PFSK-1 (cell line): ENCODE results near the gene ZSCAN18.

Source experiments
- FOXP2 ChIP-seq: optimal IDR thresholded peaks from 2 replicates; pipeline ENCODE3; 2011; ENCODE audit warnings: borderline replicate concordance, control low read depth, inconsistent platforms; ENCODE audit not compliant: insufficient read depth; ENCODE audit errors: extremely low read length, extremely low read depth
- POLR2AphosphoS5 ChIP-seq: IDR thresholded peaks from 2 replicates; pipeline ENCODE4 v1.6.1; 2012; ENCODE audit warnings: low read depth, mild to moderate bottlenecking, control low read depth, low read length, moderate library complexity
- SIN3A ChIP-seq: IDR thresholded peaks from 2 replicates; pipeline ENCODE4 v1.6.1; 2012; ENCODE audit warnings: mild to moderate bottlenecking, low read length, moderate library complexity, borderline replicate concordance; ENCODE audit not compliant: insufficient read depth
- TAF1 ChIP-seq: IDR thresholded peaks from 2 replicates; pipeline ENCODE4 v1.6.1; 2012; ENCODE audit warnings: low read length, control low read depth, borderline replicate concordance; ENCODE audit not compliant: insufficient read depth
- TF ChIP-seq, protein P1 (sequence below), 2 experiments: IDR thresholded peaks; 2 replicates each; pipeline versions ENCODE4 v1.6.1 to v1.8.0; 2011 to 2012; ENCODE audit warnings: low read depth in 2 of 2, low read length in 2 of 2, control low read depth in 1 of 2, inconsistent platforms in 1 of 2, mild to moderate bottlenecking in 1 of 2, moderate library complexity in 1 of 2; ENCODE audit not compliant: insufficient read depth in 1 of 2

Gene ZSCAN18

GRCh38 chr19:58044886-58045285 lies 53.1 kb downstream of the ZSCAN18 start:
- TF ChIP-seq SIN3A (no peak), POLR2AphosphoS5 (no peak), FOXP2 (no peak), TAF1 (no peak)
- TF ChIP-seq, protein P1, sequence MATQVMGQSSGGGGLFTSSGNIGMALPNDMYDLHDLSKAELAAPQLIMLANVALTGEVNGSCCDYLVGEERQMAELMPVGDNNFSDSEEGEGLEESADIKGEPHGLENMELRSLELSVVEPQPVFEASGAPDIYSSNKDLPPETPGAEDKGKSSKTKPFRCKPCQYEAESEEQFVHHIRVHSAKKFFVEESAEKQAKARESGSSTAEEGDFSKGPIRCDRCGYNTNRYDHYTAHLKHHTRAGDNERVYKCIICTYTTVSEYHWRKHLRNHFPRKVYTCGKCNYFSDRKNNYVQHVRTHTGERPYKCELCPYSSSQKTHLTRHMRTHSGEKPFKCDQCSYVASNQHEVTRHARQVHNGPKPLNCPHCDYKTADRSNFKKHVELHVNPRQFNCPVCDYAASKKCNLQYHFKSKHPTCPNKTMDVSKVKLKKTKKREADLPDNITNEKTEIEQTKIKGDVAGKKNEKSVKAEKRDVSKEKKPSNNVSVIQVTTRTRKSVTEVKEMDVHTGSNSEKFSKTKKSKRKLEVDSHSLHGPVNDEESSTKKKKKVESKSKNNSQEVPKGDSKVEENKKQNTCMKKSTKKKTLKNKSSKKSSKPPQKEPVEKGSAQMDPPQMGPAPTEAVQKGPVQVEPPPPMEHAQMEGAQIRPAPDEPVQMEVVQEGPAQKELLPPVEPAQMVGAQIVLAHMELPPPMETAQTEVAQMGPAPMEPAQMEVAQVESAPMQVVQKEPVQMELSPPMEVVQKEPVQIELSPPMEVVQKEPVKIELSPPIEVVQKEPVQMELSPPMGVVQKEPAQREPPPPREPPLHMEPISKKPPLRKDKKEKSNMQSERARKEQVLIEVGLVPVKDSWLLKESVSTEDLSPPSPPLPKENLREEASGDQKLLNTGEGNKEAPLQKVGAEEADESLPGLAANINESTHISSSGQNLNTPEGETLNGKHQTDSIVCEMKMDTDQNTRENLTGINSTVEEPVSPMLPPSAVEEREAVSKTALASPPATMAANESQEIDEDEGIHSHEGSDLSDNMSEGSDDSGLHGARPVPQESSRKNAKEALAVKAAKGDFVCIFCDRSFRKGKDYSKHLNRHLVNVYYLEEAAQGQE (IDR thresholded peaks at IDR 0.05; ENCODE audit: insufficient read depth in 1 of 2, low read depth in 2 of 2, low read length in 2 of 2): no peak

DNA sequence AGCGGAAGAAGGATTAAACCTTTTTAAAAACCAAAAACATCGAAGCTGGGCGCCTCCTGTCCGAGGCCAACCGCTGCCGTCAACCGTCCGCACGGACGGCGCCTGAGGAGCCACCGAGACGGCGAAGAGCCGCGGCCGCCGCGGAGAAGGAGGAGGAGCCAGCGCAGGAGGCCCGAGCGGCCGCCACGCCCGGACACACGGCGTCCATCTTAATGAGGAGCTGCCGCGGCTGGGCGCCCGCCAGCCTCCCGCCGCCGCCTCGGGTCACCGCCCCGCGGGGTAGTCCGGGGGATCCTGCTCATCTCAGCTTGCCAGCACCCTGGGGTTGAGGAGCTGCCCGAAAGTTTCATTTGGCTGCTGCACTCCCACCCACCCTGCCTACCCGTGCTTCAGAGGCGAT lies 53.6 kb downstream of the ZSCAN18 start:
- TF ChIP-seq FOXP2 (no peak), TAF1 (no peak), SIN3A (no peak), POLR2AphosphoS5 (no peak)
- TF ChIP-seq, protein P1 (IDR thresholded peaks at IDR 0.05; ENCODE audit: insufficient read depth in 1 of 2, low read depth in 2 of 2, low read length in 2 of 2): no peak

DNA sequence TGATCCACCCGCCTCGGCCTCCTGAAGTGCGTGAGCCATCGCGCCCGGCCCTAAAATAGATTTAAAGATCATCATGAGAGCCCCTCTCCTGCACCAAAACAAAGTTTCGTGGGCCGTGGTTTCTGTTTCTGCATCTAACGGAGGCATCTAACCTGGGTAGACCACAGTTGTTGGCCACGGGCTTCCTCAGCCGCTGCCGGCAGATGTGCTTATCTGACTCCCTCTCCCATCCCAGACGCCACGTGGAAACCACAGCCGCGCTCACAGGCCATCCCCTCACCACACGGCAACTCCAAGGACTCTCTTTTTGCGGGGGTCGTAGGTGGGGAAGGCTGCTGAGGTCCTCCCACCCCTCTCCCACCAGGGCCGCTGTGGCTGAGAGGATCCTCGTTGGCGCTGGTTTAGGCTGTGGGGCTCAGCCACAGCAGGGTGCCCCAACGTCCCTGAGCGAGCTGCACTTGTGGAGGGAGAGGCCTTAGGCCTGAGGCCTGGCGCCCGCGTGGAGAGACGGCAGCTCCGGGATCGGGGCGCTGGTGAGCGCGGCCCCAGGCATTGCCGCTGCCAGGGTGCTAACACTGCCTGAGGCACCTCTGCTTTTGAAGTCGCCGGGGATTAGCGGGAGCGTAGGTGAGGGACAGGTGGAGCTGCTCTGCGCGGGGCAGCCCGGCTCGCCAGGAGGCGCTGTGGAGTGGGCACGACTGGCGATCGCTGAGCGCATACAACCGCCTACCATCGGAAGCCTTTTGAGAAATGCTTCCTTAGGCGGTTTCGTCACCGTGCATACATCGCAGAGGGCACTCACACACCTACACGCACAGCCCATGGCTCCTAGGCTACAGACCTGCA lies 55.3 kb downstream of the ZSCAN18 start:
- TF ChIP-seq POLR2AphosphoS5: no peak
- TF ChIP-seq FOXP2: no peak
- no peak for TF ChIP-seq TAF1

DNA sequence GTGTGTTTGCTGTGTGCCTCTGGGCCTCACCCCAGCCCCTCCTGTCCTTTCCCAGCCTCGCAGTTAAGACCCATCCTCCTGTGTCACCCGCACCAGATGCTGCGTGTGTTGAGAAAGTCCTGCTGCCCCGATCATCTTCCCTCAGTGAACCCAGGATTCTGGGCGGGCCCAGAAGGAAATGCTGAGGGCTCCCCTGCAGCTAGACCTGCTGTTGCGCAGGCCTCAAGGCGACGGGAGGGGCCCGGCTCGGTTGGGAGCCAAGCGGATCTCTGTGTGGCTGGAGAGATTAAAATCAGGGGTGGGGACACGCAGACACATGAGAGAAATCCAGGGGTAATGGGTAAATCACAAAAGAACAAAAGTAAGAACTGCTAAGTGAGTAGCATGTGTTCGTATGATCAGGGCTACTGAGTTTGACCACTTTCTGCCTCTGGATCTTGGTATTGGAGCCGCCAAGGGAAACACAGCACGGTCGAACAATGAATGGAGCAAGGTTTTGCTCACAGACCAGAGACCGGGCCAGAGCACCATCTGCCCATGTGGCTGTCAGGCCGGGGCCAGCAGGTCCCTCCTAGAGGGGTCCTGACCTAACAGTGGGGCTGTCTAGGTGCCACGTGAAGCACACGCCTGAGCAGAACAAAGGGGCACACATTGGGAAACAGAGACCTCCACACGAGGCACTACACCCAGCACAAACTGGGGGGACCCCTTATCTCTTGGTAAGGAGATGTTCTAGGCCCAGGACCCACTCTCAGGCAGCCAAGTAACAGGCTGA lies 57.1 kb downstream of the ZSCAN18 start:
- TF ChIP-seq, protein P1 (IDR thresholded peaks at IDR 0.05; ENCODE audit: insufficient read depth in 1 of 2, low read depth in 2 of 2, low read length in 2 of 2): no peak
- no peak for TF ChIP-seq FOXP2
- no peak for TF ChIP-seq SIN3A
- TF ChIP-seq POLR2AphosphoS5: no peak

DNA sequence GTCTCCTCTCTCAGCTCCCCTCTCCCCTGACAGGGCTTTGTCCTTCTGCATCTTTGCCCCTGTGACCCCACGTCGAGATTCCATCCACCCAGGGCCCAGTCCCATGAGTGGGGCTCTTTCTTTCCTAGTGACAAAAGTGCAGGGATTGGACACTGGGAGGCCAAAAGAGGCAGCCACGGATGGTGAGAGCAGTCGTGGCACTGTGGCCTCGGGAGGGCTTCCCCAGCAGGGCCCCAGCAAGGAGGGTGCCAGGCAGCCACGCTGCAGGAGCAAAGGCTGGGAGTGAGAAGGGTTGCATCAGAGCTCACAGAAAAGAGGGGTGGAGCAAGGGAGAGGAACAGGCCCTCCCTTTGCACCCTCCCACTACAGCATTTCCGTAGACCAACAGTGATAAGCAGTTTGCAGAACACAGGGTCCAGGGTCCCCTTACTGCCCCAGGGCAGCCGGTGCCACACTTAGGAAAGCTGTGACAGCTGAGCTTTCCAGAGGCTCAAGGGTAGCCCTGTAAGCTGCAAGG lies 59.3 kb downstream of the ZSCAN18 start:
- TF ChIP-seq POLR2AphosphoS5: no peak
- TF ChIP-seq TAF1: no peak
- no peak for TF ChIP-seq SIN3A
- TF ChIP-seq, protein P1 (IDR thresholded peaks at IDR 0.05; ENCODE audit: insufficient read depth in 1 of 2, low read depth in 2 of 2, low read length in 2 of 2): no peak
- TF ChIP-seq FOXP2: no peak
